ENCODE results near the gene CFAP74. TPM values are rescaled to one million over a fixed set of nuclear protein-coding genes. Genes with fewer than 3 reads are reported as not detected.
A peak's percentile ranks its signal among the peaks of the same experiment; 100 is the strongest.

CFAP74 gene
- total and polyA plus RNA-seq, 12 donors: 0.03 TPM; not detected in 11

DNA sequence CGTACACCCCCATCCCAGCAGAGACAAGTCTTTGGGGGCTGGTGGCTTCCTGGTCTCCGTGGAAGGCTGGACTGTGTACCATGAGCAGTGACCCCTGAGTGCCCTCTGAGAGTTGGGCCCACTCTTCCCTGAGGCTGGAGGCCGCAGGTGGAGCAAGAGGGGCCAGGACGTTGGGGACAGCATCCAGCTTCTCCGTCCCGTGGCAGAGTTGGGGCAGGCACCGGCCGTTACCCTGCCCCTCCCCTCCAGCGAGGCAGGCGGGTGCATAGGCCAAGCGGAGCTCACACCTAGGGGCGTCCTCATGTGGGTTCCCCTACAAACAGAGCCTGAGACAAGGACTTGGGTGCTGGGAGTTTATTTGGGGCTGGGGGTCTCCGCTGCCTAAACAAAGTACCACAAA lies 29.6 kb upstream of the CFAP74 start:
- DNase-seq: no peak
- Histone ChIP-seq H3K4me1 (peaks cover 0 to 10% (median 0%) of the 10 kb centered on the region in 9 donors), H3K36me3 (no peaks in the 10 kb centered on the region), H3K9me3 (peaks cover 0 to 3% (median 0%) of the 10 kb centered on the region in 11 donors), H3K27me3 (no peaks in the 10 kb centered on the region), H3K4me3 (no peak overlapping the region), H3K27ac (peak overlapping the region in 1 of 10 donors; percentile 22)
- intact Hi-C loops (cut with DNase I): no loop called here
- WGBS, 2 donors: 78 to 84% methylated on average over 13 of the region's 13 CpGs
- no peak for TF ChIP-seq CTCF (IDR thresholded peaks at IDR 0.05)
- ATAC-seq: no peak

DNA sequence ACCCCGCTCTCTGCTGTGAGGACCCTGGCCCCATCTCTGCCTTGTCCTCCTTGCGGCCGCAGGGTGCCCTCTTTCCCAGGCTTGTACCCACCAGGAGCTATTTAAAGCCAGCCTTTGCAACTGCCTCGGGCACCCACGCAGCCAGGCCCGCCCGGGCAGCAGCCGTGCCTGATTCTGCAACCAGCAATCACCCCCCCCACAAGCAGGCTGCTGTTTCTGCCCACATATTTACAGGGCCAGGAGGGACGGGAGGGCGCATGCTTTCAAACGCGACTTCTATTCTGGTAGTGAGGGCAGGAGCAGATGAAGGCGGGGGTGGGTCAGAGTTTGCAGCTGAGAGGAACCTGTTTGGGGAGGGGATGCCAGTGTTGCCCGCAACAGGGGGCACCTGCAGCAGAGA lies 29.2 kb upstream of the CFAP74 start:
- intact Hi-C loops (cut with DNase I): no loop called here
- no peak overlapping the region for H3K4me3 ChIP-seq
- peak overlapping the region in 1 of 10 donors; percentile 47 for H3K27ac ChIP-seq
- H3K36me3 ChIP-seq: no peaks in the 10 kb centered on the region
- ATAC-seq (peak in 7 of 8 donors; percentile 27 to 75 (median 54)), DNase-seq (no peak)
- peaks cover 0 to 10% (median 0%) of the 10 kb centered on the region in 9 donors for H3K4me1 ChIP-seq
- H3K27me3 ChIP-seq: no peaks in the 10 kb centered on the region
- TF ChIP-seq CTCF (IDR thresholded peaks at IDR 0.05): no peak
- no peaks in the 10 kb centered on the region for H3K9me3 ChIP-seq
- 72% methylated on average over 14 of the region's 14 CpGs for WGBS, 2 donors

- DNase-seq (no peak), ATAC-seq (peak in 7 of 8 donors; percentile 30 to 66 (median 45))
- Histone ChIP-seq H3K4me3 (no peak overlapping the region), H3K9me3 (no peaks in the 10 kb centered on the region), H3K36me3 (no peaks in the 10 kb centered on the region), H3K27ac (peak overlapping the region in 1 of 10 donors; percentile 47), H3K27me3 (no peaks in the 10 kb centered on the region), H3K4me1 (peaks cover 0 to 10% (median 0%) of the 10 kb centered on the region in 9 donors)
- 79 to 83% methylated on average over 32 to 33 of the region's 33 CpGs for WGBS, 2 donors
- TF ChIP-seq CTCF (IDR thresholded peaks at IDR 0.05): no peak
- intact Hi-C loops (cut with DNase I): no loop called here
Measured at GRCh38 chr1:2031546-2032540, 28.3 kb upstream of the CFAP74 start.

GRCh38 chr1:2030076-2030871 lies 26.7 kb upstream of the CFAP74 start:
- intact Hi-C loops (cut with DNase I): no loop called here
- DNase-seq (no peak), ATAC-seq (no peak)
- Histone ChIP-seq H3K4me3 (no peak overlapping the region), H3K36me3 (no peaks in the 10 kb centered on the region), H3K4me1 (peaks cover 0 to 23% (median 9%) of the 10 kb centered on the region in 9 donors), H3K27ac (no peak overlapping the region), H3K9me3 (no peaks in the 10 kb centered on the region), H3K27me3 (no peaks in the 10 kb centered on the region)
- 87 to 89% methylated on average over 42 of the region's 42 CpGs for WGBS, 2 donors
- no peak for TF ChIP-seq CTCF (IDR thresholded peaks at IDR 0.05)
